Globus pallidus (tissue), 1 donor: ENCODE measurements around the gene WDR76.

Experiments
- DNase-seq: peaks from one replicate; pipeline ENCODE4 v3.0.0-alpha.2; 2015; ENCODE audit warnings: low spot score

Gene WDR76

GRCh38 chr15:43878446-43878845 is 51.6 kb downstream of the WDR76 start:
- DNase-seq = no peak

DNA sequence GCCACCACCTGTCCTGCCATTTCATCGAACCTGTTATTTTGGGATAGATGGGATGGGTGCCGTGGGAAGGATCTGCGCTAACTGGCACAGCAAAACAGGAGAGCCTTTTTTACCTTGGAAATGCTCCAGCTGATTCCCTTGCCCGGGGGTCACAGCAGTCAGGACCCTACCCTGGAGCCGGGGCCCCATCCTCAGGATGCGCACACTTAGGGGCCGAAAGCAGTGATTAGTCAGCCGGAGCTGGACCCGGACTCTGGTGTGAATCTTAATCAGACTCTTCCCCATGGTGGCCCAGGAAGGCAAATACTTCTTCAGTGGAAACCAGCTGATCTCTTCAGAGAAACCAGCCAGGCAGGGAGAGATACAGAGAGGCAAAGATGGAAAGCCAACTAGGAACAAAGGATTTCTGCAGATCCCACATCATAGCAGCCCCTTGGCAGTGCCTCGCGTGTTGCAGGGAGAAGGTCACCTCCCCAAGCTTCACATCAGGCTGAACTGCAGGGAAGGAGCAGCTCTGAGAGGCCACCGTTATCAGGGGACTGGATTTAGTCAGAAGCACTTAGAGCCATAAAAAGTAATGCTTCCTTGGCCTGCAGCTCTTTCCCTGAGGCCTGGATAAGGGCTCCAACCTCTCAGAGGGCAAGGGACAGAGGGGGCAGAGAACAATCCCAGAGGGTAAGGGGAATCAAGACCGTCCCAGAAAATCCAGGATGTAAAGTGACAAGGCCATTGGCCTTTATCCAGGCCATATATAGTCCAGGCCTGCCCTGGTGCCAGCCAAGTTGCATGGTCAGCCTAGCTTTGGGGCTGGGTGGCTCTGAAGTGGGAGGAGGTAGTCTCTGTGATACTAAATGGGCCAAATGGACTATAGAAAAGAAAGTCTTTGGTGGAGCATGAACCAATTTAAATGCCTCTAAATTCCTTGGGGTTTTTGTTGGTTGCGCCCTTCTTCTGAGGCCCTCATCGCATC is 52.9 kb downstream of the WDR76 start:
- no peak for DNase-seq

DNA sequence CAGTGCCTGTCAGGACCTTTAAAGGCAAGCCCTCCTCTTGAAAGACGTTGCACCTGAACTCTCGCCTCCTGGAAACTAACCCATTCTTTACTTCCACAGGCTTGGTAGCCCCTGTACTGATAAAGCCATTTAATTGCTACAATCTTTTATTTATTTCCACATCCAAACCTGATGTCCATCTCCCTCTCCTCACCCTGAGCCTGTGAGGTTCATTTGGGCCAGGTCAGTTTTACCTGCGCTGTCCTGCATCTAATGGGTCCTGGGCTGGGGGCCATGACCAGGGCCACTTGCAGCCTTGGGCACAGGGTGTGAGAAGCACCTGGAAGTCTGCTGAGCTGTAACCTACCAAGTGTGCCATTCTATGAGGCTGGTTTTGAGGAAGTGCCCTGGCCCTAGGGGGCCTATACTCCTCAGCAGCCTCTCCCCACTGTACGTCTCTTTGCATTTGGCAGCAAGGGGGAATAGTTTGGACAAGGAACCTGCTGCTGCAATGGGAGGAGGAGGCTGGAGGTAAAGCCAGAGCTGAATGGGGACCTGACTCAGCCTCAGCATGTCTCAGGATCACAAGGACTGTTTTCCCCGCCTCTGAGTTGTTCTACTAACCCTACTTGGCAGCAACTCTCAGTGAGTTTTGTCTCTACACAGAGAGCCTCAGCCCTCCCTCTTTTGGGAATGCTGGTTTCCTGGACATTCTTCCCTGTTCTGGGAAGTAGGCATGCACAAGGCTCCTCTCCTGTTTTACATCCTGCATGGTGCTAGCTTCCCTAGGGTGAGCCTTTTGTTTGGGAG is 53.8 kb downstream of the WDR76 start:
- no peak for DNase-seq

GRCh38 chr15:43881245-43881644 is 54.4 kb downstream of the WDR76 start:
- no peak for DNase-seq

DNA sequence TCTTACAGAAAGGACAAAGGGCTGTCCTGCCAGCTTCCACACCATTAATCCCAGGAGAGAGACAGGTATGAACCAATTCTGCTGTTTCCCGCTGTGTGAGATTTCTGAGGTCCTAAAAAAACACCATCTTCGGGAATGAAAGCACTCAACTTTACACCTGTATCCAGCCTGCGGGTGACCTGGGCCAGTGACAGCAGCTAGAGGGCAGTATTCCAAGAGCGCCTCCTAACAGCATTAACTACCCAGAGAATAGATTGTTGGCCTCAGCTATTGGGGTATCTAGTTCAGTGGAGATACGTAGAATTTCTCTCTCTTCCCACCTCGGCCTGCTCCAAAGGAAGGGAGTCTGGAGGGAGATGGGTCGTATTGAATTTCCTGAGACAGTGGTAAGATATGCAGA is 55.1 kb downstream of the WDR76 start:
- DNase-seq = no peak

DNA sequence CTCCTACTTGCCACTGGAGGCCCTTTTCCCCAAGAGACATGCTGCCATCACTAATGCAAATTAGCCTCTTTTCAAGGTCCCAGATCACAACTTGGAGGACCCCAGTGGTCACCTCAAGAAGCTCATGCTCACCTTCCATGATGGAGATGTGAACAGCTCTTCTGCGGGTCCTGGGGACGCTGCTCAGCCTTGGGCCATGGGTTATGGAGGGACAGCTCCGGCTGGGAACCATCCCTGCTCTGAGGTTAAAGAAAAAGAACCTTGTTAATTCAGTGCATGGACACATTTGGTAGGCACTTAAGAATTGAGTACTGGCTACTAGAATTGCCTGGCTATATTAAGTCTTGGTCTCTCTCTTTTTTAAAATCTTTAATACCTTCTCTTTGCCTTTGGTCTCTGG is 56.8 kb downstream of the WDR76 start:
- no peak for DNase-seq

GRCh38 chr15:43886558-43886957 is 59.8 kb downstream of the WDR76 start:
- no peak for DNase-seq

- DNase-seq = no peak
Observed at GRCh38 chr15:43887901-43888300, 61.1 kb downstream of the WDR76 start.

- DNase-seq = no peak
Observed at GRCh38 chr15:43889042-43889441, 62.2 kb downstream of the WDR76 start.

DNA sequence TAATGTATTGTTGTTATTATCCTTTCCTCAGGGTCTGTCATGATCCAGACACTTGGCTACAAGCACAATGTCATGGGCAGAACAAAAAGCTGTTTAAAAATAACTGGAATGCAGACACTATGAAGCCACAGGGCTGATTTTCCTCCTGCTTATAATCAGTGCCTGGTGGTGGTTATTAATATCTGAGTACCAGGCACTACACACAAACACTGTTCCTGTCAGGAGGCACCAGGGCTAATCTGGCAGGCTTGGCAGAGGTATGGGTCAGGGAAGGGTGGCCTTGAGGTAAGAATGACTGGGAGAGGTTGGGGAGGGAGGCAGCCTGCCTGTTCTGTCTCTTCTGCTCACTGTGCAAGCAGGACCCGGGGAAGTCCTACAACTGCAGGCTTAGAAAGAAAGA is 67.2 kb downstream of the WDR76 start:
- DNase-seq = no peak

- DNase-seq = no peak
Observed at GRCh38 chr15:43895586-43895985, 68.8 kb downstream of the WDR76 start.

GRCh38 chr15:43896543-43896942 is 69.7 kb downstream of the WDR76 start:
- DNase-seq = no peak

- no peak for DNase-seq
Observed at GRCh38 chr15:43898891-43899290, 72.1 kb downstream of the WDR76 start.

DNA sequence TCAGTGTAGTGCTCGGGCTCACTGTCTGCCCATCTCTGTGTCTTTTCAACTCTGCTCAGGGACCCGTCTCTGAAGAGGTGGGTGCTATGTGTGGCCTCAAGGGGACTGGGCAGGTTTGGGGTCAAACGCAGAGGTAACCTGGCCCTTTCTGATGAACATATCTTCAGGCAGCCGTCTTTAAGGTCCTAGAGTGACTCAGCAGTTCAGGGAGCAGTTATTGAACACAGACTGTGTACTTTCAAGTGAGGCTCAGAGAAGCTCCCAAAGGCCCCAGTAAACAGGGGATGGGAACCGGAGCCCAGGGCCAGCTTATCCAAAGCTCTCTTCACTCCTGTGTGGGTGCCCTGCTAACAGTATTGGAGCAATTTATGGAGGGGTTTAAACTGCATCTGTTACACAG is 73.1 kb downstream of the WDR76 start:
- no peak for DNase-seq

DNA sequence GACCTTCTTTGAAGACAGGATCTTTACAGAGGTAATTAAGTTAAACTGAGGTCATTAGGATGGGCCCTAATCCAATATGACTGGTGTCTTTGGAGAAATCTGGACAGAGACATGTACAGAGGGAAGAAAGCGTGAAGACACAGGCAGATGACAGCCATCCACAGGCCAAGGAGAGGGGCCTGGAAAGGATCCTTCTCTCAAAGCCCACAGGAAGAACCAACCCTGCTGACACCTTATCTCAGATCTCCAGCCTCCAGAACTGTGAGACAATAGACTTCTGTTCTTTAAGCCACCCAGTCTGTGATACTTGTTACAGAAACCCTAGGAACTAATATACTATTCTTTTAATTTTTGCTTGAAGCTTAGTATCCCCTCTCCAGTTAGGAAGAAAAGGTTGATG is 74.2 kb downstream of the WDR76 start:
- no peak for DNase-seq

GRCh38 chr15:43901495-43901894 is 74.7 kb downstream of the WDR76 start:
- DNase-seq = no peak

- DNase-seq = peak; percentile 51
Observed at GRCh38 chr15:43903864-43904290, 77.1 kb downstream of the WDR76 start.

- no peak for DNase-seq
Observed at GRCh38 chr15:43905755-43906154, 79.0 kb downstream of the WDR76 start.

DNA sequence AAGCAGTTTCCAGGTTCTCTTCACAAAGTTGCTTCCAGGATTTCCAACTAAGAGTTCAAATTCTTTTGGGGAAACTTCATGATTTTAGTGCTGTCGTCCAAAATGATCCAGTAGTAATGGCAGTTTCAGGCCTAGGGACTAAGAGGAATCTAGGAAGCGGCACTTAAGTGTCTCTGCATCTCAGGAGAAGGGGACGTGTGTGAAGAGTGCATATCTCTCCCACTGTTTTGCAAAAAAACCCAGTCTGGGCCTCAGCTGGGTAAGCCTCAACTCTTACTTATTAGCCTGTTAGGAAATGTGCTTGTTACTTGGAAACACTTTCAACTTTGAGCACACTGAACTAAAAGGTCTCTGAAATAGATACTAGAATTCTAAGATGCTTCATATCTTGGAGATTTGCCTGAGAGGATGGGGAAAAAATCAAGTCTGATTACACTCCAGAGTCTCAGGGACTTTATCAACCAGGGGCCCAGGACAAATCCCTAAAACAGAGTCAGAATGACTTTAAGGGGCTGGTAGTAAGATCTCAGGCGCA is 81.8 kb downstream of the WDR76 start:
- no peak for DNase-seq

GRCh38 chr15:43911235-43911781 is 84.5 kb downstream of the WDR76 start:
- DNase-seq = peak; percentile 79

GRCh38 chr15:43912208-43912607 is 85.4 kb downstream of the WDR76 start:
- no peak for DNase-seq

GRCh38 chr15:43913026-43913780 is 86.4 kb downstream of the WDR76 start:
- DNase-seq = peak; percentile 64
